Inflammatory macrophage treated with lipopolysaccharide for 1 hour (primary cell): ENCODE data around the gene CALD1.

ENCODE experiments used
- DNase-seq, 2 donors: peaks; one replicate each; pipeline ENCODE4 v3.0.0-alpha.2; 2020 to 2022

The CALD1 gene

GRCh38 chr7:134870156-134870555 lies 90.7 kb downstream of the CALD1 start:
- DNase-seq = no peak

- DNase-seq = no peak
Measured at GRCh38 chr7:134870781-134871180, 91.3 kb downstream of the CALD1 start.

GRCh38 chr7:134873253-134873652 lies 93.8 kb downstream of the CALD1 start:
- no peak for DNase-seq

GRCh38 chr7:134874407-134874806 lies 95.0 kb downstream of the CALD1 start:
- DNase-seq = no peak

- no peak for DNase-seq
Measured at GRCh38 chr7:134875867-134876266, 96.4 kb downstream of the CALD1 start.

- DNase-seq = no peak
Measured at GRCh38 chr7:134878746-134879357, 99.4 kb downstream of the CALD1 start.

- no peak for DNase-seq
Measured at GRCh38 chr7:134879815-134880475, 100.5 kb downstream of the CALD1 start.

GRCh38 chr7:134882481-134882880 lies 103.0 kb downstream of the CALD1 start:
- no peak for DNase-seq

GRCh38 chr7:134885967-134886352 lies 106.5 kb downstream of the CALD1 start:
- peak; percentile 67 to 76 for DNase-seq

- DNase-seq = no peak
Measured at GRCh38 chr7:134886353-134887057, 107.1 kb downstream of the CALD1 start.

GRCh38 chr7:134887523-134887922 lies 108.1 kb downstream of the CALD1 start:
- DNase-seq = no peak

GRCh38 chr7:134888141-134888740 lies 108.8 kb downstream of the CALD1 start:
- DNase-seq = no peak

- DNase-seq = no peak
Measured at GRCh38 chr7:134890246-134891240, 111.1 kb downstream of the CALD1 start.

GRCh38 chr7:134891262-134891695 lies 111.8 kb downstream of the CALD1 start:
- no peak for DNase-seq

- DNase-seq = no peak
Measured at GRCh38 chr7:134891696-134892678, 112.6 kb downstream of the CALD1 start.

GRCh38 chr7:134892963-134893362 lies 113.5 kb downstream of the CALD1 start:
- DNase-seq = no peak

GRCh38 chr7:134893920-134894319 lies 114.5 kb downstream of the CALD1 start:
- no peak for DNase-seq

GRCh38 chr7:134894928-134895327 lies 115.5 kb downstream of the CALD1 start:
- DNase-seq = no peak

GRCh38 chr7:134896073-134896472 lies 116.6 kb downstream of the CALD1 start:
- no peak for DNase-seq

- no peak for DNase-seq
Measured at GRCh38 chr7:134897936-134898335, 118.5 kb downstream of the CALD1 start.

GRCh38 chr7:134899729-134900128 lies 120.3 kb downstream of the CALD1 start:
- no peak for DNase-seq
